ENCODE data around the gene BTBD3.

BTBD3 gene

DNA sequence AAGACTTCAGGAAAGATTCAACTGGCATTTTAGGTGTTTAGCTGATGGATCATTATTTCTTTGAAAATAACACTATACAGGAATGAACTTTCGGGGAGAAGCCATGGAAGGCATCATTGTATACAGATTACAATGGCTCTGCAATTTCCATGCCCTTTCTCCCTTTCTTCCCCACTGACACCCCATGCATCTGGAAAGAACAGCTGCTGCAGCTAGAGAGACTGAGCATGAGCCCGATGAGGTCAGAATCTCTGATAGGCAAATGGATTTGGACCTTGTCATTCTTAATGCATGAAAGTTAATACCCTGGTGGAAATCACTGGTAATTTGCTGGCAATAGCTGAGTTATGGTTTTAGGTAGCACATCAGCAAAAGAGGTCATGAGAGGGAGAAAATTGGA, 54.8 kb downstream of the BTBD3 start:
- in situ Hi-C loops (cut with HindIII; ENCODE audit: low sequenced_read_pairs) = no loop called here
- no peak for DNase-seq (ENCODE audit: low read depth, low spot score)
- TF ChIP-seq, protein P1, sequence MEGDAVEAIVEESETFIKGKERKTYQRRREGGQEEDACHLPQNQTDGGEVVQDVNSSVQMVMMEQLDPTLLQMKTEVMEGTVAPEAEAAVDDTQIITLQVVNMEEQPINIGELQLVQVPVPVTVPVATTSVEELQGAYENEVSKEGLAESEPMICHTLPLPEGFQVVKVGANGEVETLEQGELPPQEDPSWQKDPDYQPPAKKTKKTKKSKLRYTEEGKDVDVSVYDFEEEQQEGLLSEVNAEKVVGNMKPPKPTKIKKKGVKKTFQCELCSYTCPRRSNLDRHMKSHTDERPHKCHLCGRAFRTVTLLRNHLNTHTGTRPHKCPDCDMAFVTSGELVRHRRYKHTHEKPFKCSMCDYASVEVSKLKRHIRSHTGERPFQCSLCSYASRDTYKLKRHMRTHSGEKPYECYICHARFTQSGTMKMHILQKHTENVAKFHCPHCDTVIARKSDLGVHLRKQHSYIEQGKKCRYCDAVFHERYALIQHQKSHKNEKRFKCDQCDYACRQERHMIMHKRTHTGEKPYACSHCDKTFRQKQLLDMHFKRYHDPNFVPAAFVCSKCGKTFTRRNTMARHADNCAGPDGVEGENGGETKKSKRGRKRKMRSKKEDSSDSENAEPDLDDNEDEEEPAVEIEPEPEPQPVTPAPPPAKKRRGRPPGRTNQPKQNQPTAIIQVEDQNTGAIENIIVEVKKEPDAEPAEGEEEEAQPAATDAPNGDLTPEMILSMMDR (IDR thresholded peaks at IDR 0.05; ENCODE audit: low read depth, low read length) = no peak
- H3K4me3 ChIP-seq (ENCODE audit: low read depth, low read length) = no peak overlapping the region
